HG03097 (cell line): ENCODE results near the gene CIC.
A peak's percentile ranks its signal among the peaks of the same experiment; 100 is the strongest.

Experiments used
- ATAC-seq: cut with Tn5 transposase; IDR thresholded peaks from one replicate; pipeline ENCODE4 v1.9.1; 2021; ENCODE audit not compliant: unreplicated experiment, low FRiP score

The CIC gene

GRCh38 chr19:42286349-42287016 is 17.4 kb downstream of the CIC start:
- no peak for ATAC-seq

GRCh38 chr19:42287017-42287826 is 18.2 kb downstream of the CIC start:
- no peak for ATAC-seq

GRCh38 chr19:42287827-42288107 is 18.7 kb downstream of the CIC start:
- no peak for ATAC-seq

- no peak for ATAC-seq
Measured at GRCh38 chr19:42288387-42288786, 19.3 kb downstream of the CIC start.

GRCh38 chr19:42288881-42289555 is 20.0 kb downstream of the CIC start:
- ATAC-seq, result no peak

- no peak for ATAC-seq
Measured at GRCh38 chr19:42289556-42290041, 20.5 kb downstream of the CIC start.

- no peak for ATAC-seq
Measured at GRCh38 chr19:42290136-42290522, 21.1 kb downstream of the CIC start.

- ATAC-seq, result no peak
Measured at GRCh38 chr19:42290523-42291434, 21.7 kb downstream of the CIC start.

GRCh38 chr19:42291435-42291810 is 22.4 kb downstream of the CIC start:
- no peak for ATAC-seq

GRCh38 chr19:42292042-42292960 is 23.2 kb downstream of the CIC start:
- no peak for ATAC-seq

- ATAC-seq, result no peak
Measured at GRCh38 chr19:42292963-42293362, 23.9 kb downstream of the CIC start.

GRCh38 chr19:42293540-42293939 is 24.5 kb downstream of the CIC start:
- no peak for ATAC-seq

- no peak for ATAC-seq
Measured at GRCh38 chr19:42293948-42294347, 24.9 kb downstream of the CIC start.

- no peak for ATAC-seq
Measured at GRCh38 chr19:42294471-42295137, 25.6 kb downstream of the CIC start.

GRCh38 chr19:42295342-42295741 is 26.3 kb downstream of the CIC start:
- ATAC-seq, result no peak

GRCh38 chr19:42295831-42296525 is 26.9 kb downstream of the CIC start:
- ATAC-seq, result no peak

GRCh38 chr19:42297039-42297438 is 28.0 kb downstream of the CIC start:
- ATAC-seq, result no peak

- peak; percentile 21 for ATAC-seq
Measured at GRCh38 chr19:42301646-42302203, 32.7 kb downstream of the CIC start, which contains the start of gene PRR19. PRR19 (plus strand) TSS chr19:42302132; CDS start chr19:42309585, 7,453 bp downstream.
